ENCODE measurements around the gene DUSP2.
"Not testable (repeated sequence)": the region's sequence is repeated elsewhere in the genome, so short reads cannot be mapped to it uniquely, and the experiment has no call there.

The DUSP2 gene

DNA sequence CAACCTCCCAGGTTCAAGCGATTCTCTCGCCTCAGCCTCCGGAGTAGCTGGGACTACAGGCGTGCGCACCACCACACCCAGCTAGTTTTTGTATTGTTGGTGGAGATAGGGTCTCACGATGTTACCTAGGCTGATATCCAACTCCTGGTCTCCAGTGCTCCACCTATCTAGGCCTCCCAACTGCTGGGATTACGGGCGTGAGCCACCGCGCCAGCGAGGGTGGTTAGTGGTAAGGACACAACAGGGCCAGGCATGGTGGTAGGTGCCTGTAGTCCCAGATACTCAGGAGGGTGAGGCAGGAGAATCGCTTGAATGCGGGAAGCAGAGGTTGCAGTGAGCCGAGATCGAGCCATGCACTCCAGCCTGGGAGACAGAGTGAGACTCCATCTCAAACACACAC lies 26.6 kb upstream of the DUSP2 start:
- Mint-ChIP-seq H3K27ac (no peak overlapping the region), H3K9me3 (no peaks in the 10 kb centered on the region), H3K27me3 (ENCODE audit: low read depth) (peaks cover 3% of the 10 kb centered on the region), H3K4me1 (ENCODE audit: low read depth) (peaks cover 8% of the 10 kb centered on the region), H3K4me3 (no peak overlapping the region), H3K36me3 (ENCODE audit: low read depth) (no peaks in the 10 kb centered on the region)
- DNase-seq (ENCODE audit: low spot score): no peak

DNA sequence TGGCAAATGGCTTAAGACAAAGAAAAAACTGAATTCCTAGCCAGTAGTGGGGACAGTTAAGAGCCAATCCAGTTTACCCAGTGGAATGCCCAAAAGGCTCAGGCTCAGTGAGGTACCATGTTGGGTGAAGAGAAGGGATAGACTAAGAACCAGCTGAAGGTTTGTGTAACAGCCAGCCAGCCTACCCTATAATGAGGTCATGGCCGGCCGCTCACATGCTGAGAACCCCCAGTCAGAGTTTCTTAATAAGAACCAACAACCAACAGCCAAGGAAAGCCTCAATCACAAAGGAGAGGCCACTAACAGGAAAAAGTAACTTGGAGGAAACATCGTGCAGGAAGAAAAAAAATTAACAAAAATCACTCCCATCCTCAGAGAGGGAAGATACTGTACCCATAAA lies 25.4 kb upstream of the DUSP2 start:
- no peak overlapping the region for H3K27ac Mint-ChIP-seq
- H3K27me3 Mint-ChIP-seq (ENCODE audit: low read depth): no peaks in the 10 kb centered on the region
- no peaks in the 10 kb centered on the region for H3K36me3 Mint-ChIP-seq (ENCODE audit: low read depth)
- no peak overlapping the region for H3K4me3 Mint-ChIP-seq
- H3K4me1 Mint-ChIP-seq (ENCODE audit: low read depth): peaks cover 11% of the 10 kb centered on the region
- no peaks in the 10 kb centered on the region for H3K9me3 Mint-ChIP-seq
- DNase-seq (ENCODE audit: low spot score): no peak

GRCh38 chr2:96169868-96170507 lies 24.7 kb upstream of the DUSP2 start:
- Mint-ChIP-seq H3K9me3 (no peaks in the 10 kb centered on the region), H3K36me3 (ENCODE audit: low read depth) (no peaks in the 10 kb centered on the region), H3K27me3 (ENCODE audit: low read depth) (no peaks in the 10 kb centered on the region), H3K4me1 (ENCODE audit: low read depth) (peaks cover 12% of the 10 kb centered on the region), H3K4me3 (no peak overlapping the region), H3K27ac (no peak overlapping the region)
- DNase-seq (ENCODE audit: low spot score): no peak

GRCh38 chr2:96167407-96168013 lies 22.3 kb upstream of the DUSP2 start:
- H3K27ac Mint-ChIP-seq: no peak overlapping the region
- H3K36me3 Mint-ChIP-seq (ENCODE audit: low read depth): no peaks in the 10 kb centered on the region
- no peaks in the 10 kb centered on the region for H3K27me3 Mint-ChIP-seq (ENCODE audit: low read depth)
- no peak overlapping the region for H3K4me3 Mint-ChIP-seq
- no peaks in the 10 kb centered on the region for H3K9me3 Mint-ChIP-seq
- peaks cover 28% of the 10 kb centered on the region for H3K4me1 Mint-ChIP-seq (ENCODE audit: low read depth)
- DNase-seq (ENCODE audit: low spot score): no peak

- Mint-ChIP-seq H3K27ac (peak overlapping the region; percentile 95), H3K4me3 (peak overlapping the region; percentile 77), H3K4me1 (ENCODE audit: low read depth) (peaks cover 40% of the 10 kb centered on the region), H3K36me3 (ENCODE audit: low read depth) (peaks cover 1% of the 10 kb centered on the region), H3K27me3 (ENCODE audit: low read depth) (no peaks in the 10 kb centered on the region), H3K9me3 (no peaks in the 10 kb centered on the region)
- DNase-seq (ENCODE audit: low spot score): peak; percentile 79
Measured at GRCh38 chr2:96164459-96165184, 19.4 kb upstream of the DUSP2 start.

- Mint-ChIP-seq H3K4me1 (ENCODE audit: low read depth) (peaks cover 47% of the 10 kb centered on the region), H3K36me3 (ENCODE audit: low read depth) (peaks cover 1% of the 10 kb centered on the region), H3K4me3 (peak overlapping the region; percentile 77), H3K9me3 (no peaks in the 10 kb centered on the region), H3K27me3 (ENCODE audit: low read depth) (no peaks in the 10 kb centered on the region), H3K27ac (peak overlapping the region; percentile 95)
- DNase-seq (ENCODE audit: low spot score): peak; percentile 84
Measured at GRCh38 chr2:96163768-96164429, 18.7 kb upstream of the DUSP2 start.

DNA sequence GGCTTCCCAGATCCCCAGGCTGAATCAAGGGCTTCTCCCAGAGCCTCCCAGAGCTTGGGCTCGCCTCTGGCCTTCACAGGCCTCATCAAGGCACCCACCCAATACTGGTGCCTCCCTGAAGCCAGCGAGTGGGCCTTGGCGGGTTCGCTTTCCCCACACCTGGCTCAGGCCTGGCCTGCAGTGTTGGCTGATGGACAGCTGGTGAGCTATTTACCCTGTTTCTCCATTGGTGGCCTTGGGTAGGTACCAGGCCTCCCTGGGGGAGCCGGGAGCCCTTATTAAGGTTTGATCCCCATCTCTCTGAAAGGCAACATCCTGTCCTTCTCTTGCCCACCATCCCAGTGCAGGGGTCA lies 18.2 kb upstream of the DUSP2 start:
- Mint-ChIP-seq H3K4me1 (ENCODE audit: low read depth) (peaks cover 49% of the 10 kb centered on the region), H3K9me3 (no peaks in the 10 kb centered on the region), H3K4me3 (peak overlapping the region; percentile 77), H3K27me3 (ENCODE audit: low read depth) (no peaks in the 10 kb centered on the region), H3K27ac (peak overlapping the region; percentile 95), H3K36me3 (ENCODE audit: low read depth) (peaks cover 1% of the 10 kb centered on the region)
- DNase-seq (ENCODE audit: low spot score): no peak

- Mint-ChIP-seq H3K4me3 (no peak overlapping the region), H3K4me1 (ENCODE audit: low read depth) (peaks cover 59% of the 10 kb centered on the region), H3K27ac (peak overlapping the region; percentile 72), H3K27me3 (ENCODE audit: low read depth) (no peaks in the 10 kb centered on the region), H3K36me3 (ENCODE audit: low read depth) (peaks cover 1% of the 10 kb centered on the region), H3K9me3 (no peaks in the 10 kb centered on the region)
- DNase-seq (ENCODE audit: low spot score): no peak
Measured at GRCh38 chr2:96161898-96162297, 16.7 kb upstream of the DUSP2 start.

DNA sequence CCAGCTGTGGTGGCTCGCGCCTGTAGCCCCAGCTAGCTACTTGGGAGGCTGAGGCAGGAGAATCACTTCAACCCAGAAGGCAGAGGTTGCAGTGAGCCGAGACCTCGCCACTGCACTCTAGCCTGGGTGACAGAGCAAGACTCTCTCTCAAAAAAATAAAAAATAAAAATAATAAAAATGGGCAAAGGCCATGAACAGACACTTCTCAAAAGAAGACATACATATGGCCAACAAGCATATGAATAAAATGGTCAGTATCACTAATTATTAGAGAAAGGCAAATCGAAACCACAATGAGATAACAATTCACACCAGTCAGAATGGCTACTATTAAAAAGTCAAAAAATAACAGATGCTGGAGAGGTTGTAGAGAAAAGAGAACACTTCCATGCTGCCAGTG lies 15.1 kb upstream of the DUSP2 start:
- not testable (repeated sequence) for DNase-seq (ENCODE audit: low spot score); H3K27me3 Mint-ChIP-seq (ENCODE audit: low read depth); H3K36me3 Mint-ChIP-seq (ENCODE audit: low read depth); H3K27ac Mint-ChIP-seq; H3K9me3 Mint-ChIP-seq; H3K4me3 Mint-ChIP-seq
- peaks cover 67% of the 10 kb centered on the region for H3K4me1 Mint-ChIP-seq (ENCODE audit: low read depth)

- DNase-seq (ENCODE audit: low spot score): no peak
- Mint-ChIP-seq H3K9me3 (no peaks in the 10 kb centered on the region), H3K36me3 (ENCODE audit: low read depth) (peaks cover 1% of the 10 kb centered on the region), H3K4me1 (ENCODE audit: low read depth) (peaks cover 58% of the 10 kb centered on the region), H3K27ac (peak overlapping the region; percentile 85), H3K4me3 (peak overlapping the region; percentile 47), H3K27me3 (ENCODE audit: low read depth) (no peaks in the 10 kb centered on the region)
Measured at GRCh38 chr2:96159084-96159830, 14.0 kb upstream of the DUSP2 start.

GRCh38 chr2:96158554-96158940 lies 13.3 kb upstream of the DUSP2 start:
- peaks cover 51% of the 10 kb centered on the region for H3K4me1 Mint-ChIP-seq (ENCODE audit: low read depth)
- H3K27me3 Mint-ChIP-seq (ENCODE audit: low read depth): no peaks in the 10 kb centered on the region
- H3K36me3 Mint-ChIP-seq (ENCODE audit: low read depth): peaks cover 1% of the 10 kb centered on the region
- H3K9me3 Mint-ChIP-seq: no peaks in the 10 kb centered on the region
- H3K27ac Mint-ChIP-seq: peak overlapping the region; percentile 92
- H3K4me3 Mint-ChIP-seq: peak overlapping the region; percentile 72
- DNase-seq (ENCODE audit: low spot score): no peak

DNA sequence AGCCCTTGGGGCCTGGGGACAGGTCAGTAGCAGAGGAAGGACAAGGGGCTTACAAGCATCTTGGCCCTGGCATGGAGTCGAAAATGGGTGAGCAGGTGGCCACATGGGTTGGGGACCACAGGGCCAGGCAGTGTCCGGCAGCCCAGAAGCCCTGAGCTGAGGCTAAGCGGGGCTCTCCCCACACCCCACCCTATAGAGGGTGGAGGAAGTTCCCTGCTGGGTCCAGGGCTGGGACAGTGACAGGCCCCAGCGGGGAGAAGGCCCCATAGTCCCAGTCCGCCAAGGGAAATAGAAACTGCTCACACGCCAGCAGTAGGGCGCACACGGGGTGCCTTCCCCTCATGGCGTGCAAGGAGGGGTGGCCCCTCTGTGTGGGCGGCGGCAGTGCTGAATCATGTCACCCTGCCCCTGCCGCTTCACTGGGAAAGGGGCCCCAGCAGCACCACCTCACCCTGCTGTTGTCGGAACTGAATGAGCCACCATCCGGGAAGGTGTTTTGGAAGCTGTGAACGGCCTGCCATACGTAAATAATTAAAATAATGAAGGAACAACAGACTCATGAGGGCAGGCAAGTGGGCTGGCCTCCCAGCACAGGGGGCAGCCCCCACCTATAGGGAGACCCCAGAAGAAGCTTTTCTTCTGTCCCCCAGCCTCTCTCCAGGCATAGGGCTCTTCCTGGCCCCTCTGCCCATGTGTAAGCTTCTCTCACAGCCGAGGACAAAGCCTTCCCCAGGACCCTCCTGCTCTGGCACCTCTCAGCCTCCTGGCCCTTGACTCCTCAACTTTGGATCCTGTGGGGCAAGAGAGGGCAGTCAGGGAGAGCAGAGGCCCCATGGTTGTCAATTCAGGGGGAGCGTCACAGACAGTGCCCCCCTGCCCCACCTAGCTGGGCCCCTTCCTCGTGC lies 12.7 kb upstream of the DUSP2 start:
- Mint-ChIP-seq H3K4me3 (peak overlapping the region; percentile 72), H3K36me3 (ENCODE audit: low read depth) (peaks cover 1% of the 10 kb centered on the region), H3K27me3 (ENCODE audit: low read depth) (no peaks in the 10 kb centered on the region), H3K27ac (peak overlapping the region; percentile 92), H3K9me3 (no peaks in the 10 kb centered on the region), H3K4me1 (ENCODE audit: low read depth) (peaks cover 50% of the 10 kb centered on the region)
- DNase-seq (ENCODE audit: low spot score): peak; percentile 94

Data from T-helper 2 cell treated with Interferon-gamma antibody and Interleukin-4, amounts not matched to agents 5 μg/mL and 100 μg/mL, for 36 hours (primary cell).